ENCODE measurements around the gene HORMAD1.
"Not testable (repeated sequence)": the region's sequence is repeated elsewhere in the genome, so short reads cannot be mapped to it uniquely, and the experiment has no call there.

GRCh38 chr1:150709031-150709430 is 11.7 kb downstream of the HORMAD1 start:
- not testable (repeated sequence) for TF ChIP-seq CTCF (IDR thresholded peaks at IDR 0.05; ENCODE audit: control extremely low read depth in 1 of 3, insufficient read depth in 1 of 3, low read depth in 1 of 3, low read length in 3 of 3); RAD21 (IDR thresholded peaks at IDR 0.05 in 1 of 2, conservative IDR thresholded peaks at IDR 0.05 in 1 of 2; ENCODE audit: low read depth in 2 of 2, low read length in 2 of 2); NRF1 (IDR thresholded peaks at IDR 0.05; ENCODE audit: low read depth, low read length); ATF3 (IDR thresholded peaks at IDR 0.05; ENCODE audit: insufficient read depth, low read depth, low read length); CHD2 (IDR thresholded peaks at IDR 0.05; ENCODE audit: low read length); EP300 (IDR thresholded peaks at IDR 0.05; ENCODE audit: borderline replicate concordance in 1 of 2, low read depth in 2 of 2, low read length in 2 of 2); EZH2 (IDR thresholded peaks at IDR 0.05; ENCODE audit: low read depth, low read length, severe bottlenecking); POLR2AphosphoS5 (IDR thresholded peaks at IDR 0.05; ENCODE audit: low read depth, low read length); BCL11A (IDR thresholded peaks at IDR 0.05; ENCODE audit: low read depth in 2 of 2, low read length in 2 of 2)

All from H1 (cell line).